VCaP (cell line): ENCODE data around the gene KCNJ9.

Source experiments
- H3K27ac ChIP-seq: fragments of 450-650 bp; 2 replicates; pipeline ENCODE4 v1.5.1; 2017
- CTCF ChIP-seq: fragments of 450-650 bp; conservative IDR thresholded peaks from 2 replicates; pipeline ENCODE4 v1.5.1; 2017; ENCODE audit warnings: mild to moderate bottlenecking, moderate library complexity

Gene KCNJ9

GRCh38 chr1:160085686-160086455 lies 4.5 kb downstream of the KCNJ9 start:
- H3K27ac ChIP-seq: no peak overlapping the region
- peak; percentile 80 for TF ChIP-seq CTCF

- no peak for TF ChIP-seq CTCF
- no peak overlapping the region for H3K27ac ChIP-seq
Observed at GRCh38 chr1:160086456-160086892, 5.1 kb downstream of the KCNJ9 start.

DNA sequence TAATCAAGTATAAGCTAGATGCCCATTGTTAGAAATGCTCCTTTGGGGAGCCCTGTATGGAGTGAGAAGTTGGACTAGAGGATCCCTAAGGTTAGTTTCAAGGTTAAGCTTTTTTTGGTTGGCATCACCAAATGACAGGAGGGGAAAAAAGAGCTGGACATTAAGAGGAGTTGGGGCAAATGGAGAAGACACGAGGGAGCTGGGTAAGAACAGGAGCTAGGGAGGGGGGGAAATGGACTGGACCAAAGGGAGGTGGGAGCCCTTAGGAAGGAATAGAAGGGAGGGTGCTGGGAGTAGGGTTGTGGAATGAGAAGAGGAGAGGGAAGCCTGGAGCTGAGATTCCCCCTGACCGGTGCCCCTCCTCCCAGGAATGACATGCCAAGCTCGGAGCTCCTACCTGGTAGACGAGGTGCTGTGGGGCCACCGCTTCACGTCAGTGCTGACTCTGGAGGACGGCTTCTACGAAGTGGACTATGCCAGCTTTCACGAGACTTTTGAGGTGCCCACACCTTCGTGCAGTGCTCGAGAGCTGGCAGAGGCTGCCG lies 5.9 kb downstream of the KCNJ9 start:
- no peak overlapping the region for H3K27ac ChIP-seq
- TF ChIP-seq CTCF: no peak

DNA sequence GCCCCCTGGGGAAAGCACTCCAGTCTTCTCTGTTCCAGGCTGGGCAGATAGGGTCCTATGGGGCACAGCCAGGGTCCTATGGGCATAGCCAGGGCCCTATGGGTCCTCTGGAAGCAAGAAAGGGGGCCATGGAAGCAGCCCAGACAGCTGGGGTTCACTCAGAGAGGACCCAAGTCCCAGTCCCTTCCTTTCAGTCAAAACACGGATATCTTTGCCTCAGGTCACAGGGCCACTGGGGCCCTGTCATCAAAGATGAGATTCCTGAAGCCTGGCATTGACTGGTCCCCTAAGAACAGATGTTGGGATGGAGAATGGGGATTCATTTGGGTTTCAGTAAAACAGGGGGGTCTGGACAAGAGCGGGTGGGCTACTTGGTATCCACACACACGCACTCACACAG lies 8.5 kb downstream of the KCNJ9 start:
- H3K27ac ChIP-seq: no peak overlapping the region
- TF ChIP-seq CTCF: no peak

GRCh38 chr1:160090760-160091159 lies 9.4 kb downstream of the KCNJ9 start:
- TF ChIP-seq CTCF: no peak

DNA sequence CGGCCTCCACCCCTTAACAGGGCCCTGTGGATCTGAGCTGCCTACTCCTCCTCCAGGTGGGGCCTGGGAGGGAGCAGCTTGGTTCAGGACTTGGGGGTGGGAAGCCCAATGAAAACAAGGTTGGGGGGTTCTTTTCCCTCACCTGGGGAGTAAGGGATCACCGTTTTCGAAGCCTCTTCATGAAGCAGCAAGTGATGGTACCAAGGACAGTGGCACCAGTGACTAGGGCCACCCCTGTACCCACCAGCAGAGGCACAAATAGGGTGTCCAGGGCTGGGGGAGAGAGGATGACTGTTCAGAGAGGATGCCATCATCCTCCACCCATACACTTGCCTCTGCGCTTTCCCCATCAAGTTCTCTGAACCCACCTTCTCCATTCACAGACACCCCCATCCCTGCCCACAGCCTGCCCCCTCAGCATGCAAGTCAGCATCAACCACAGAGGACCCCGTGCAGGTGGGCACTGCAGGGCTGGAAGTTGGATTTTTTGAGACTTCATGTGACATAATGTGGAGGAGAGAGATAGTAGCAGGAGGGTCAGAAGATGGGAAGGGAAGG lies 10.4 kb downstream of the KCNJ9 start:
- no peak overlapping the region for H3K27ac ChIP-seq
- no peak for TF ChIP-seq CTCF

More at GRCh38 chr1:160090760-160091159, 9.4 kb downstream of the KCNJ9 start:
- no peak overlapping the region for H3K27ac ChIP-seq

GRCh38 chr1:160092366-160093068 lies 11.2 kb downstream of the KCNJ9 start:
- TF ChIP-seq CTCF: no peak
- H3K27ac ChIP-seq: no peak overlapping the region
